ENCODE results near the gene PRR22.
"Not testable (repeated sequence)": the region's sequence is repeated elsewhere in the genome, so short reads cannot be mapped to it uniquely, and the experiment has no call there.

The PRR22 gene

DNA sequence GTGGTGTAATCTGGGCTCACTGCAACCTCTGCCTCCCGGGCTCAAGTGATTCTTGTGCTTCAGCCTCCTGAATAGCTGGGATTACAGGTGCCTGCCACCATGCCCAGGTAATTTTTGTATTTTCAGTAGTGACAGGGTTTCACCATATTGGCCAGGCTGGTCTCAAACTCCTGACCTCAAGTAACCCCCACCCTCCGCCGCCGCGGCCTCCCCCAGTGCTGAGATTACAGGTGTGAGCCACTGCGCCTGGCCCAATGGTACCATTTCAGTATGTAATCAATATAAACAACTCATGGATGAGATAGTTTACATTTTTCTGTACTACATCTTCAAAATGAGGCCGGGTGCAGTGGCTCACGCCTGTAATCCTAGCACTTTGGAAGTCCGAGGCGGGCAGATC is 39.5 kb downstream of the PRR22 start:
- not testable (repeated sequence) for DNase-seq

DNA sequence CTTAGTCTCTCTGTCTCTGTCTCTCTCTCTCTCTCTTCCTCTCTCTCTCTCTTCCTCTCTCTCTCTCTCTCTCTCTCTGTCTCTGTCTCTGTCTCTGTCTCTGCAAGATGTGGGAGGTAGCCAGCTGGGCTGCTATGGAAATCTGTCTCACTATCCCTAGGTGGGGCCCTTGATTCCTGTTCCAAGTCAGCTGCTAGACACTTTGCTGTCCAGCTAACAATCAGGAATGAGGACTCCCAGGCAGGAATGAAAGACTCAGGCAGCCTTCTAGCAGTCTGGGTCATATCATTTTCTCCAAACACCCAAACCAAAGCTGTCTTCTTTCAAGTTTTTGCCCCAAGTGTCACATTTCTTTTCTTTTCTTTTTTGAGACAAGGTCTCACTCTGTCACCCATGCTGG is 40.9 kb downstream of the PRR22 start:
- DNase-seq, result no peak

DNA sequence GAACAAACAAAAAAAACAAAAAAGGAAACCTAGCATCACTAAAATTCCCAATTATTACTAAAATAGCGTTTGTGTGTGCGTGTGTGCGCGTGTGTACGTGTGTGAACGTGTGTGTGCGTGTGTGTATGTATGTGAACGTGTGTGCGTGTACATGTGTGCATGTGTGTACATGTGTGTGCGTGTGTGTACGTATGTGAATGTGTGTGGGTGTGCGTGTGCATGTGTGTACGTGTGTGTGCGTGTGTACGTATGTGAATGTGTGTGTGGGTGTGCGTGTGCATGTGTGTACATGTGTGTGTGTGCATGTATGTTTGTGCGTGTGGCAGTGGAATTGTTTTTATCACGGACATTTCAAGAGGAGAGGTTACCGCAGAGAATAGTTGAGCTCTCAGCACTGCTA is 42.5 kb downstream of the PRR22 start:
- DNase-seq, result no peak

DNA sequence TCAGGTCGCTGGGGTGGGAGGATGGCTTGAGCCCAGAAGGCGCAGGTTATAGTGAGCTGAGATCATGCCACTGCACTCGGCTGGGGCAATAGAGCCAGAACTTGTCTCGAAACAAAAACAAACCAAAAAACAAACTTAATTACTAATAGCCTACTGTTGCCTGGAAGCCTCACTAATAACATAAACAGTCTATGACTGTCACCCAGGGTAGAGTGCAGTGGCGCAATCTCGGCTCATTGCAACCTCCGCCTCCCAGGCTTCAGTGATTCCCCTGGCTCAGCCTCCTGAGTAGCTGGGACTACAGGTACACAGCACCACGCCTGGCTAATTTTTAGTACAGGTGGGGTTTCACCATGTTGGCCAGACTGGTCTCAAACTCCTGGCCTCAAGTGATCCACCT is 46.1 kb downstream of the PRR22 start:
- no peak for DNase-seq

DNA sequence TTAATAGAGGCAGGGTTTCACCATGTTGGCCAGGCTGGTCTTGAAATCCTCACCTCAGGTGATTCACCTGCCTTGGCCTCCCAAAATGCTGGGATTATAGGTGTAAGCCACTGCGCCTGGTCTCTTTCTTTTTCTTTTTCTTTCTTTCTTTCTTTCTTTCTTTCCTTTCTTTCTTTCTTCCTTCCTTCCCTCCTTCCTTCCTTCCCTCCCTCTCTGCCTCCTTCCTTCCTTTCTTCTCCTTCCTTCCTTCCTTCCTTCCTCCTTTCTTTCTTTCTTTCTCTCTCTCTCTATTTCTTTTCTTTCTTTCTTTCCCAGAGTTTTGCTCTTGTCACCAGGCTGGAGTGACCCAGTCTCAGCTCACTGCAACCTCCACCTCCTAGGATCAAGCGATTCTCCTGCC is 51.4 kb downstream of the PRR22 start:
- DNase-seq, result not testable (repeated sequence)
